NT2/D1 (cell line): ENCODE data around the gene NEMP2.

Experiments used
- DNase-seq: peaks from one replicate; pipeline ENCODE4 v3.0.0-alpha.2; 2011; ENCODE audit warnings: low read depth, low spot score
- H3K27me3 ChIP-seq: 2 replicates; pipeline ENCODE4 v1.6.0; 2011; ENCODE audit warnings: mild to moderate bottlenecking; ENCODE audit not compliant: insufficient read length, insufficient read depth
- H3K36me3 ChIP-seq: 2 replicates; pipeline ENCODE4 v1.6.1; 2011; ENCODE audit warnings: mild to moderate bottlenecking, low read length, mixed read lengths; ENCODE audit not compliant: insufficient read depth, insufficient read length
- H3K4me1 ChIP-seq: 2 replicates; pipeline ENCODE4 v1.5.1; 2011; ENCODE audit not compliant: insufficient read depth, insufficient read length
- H3K4me3 ChIP-seq: 2 replicates; pipeline ENCODE4 v1.5.1; 2011; ENCODE audit warnings: low read depth; ENCODE audit not compliant: insufficient read length
- H3K9ac ChIP-seq: 2 replicates; pipeline ENCODE4 v1.6.0; 2011; ENCODE audit warnings: low read depth; ENCODE audit not compliant: insufficient read length
- H3K9me3 ChIP-seq: 2 replicates; pipeline ENCODE4 v1.5.1; 2011; ENCODE audit warnings: mild to moderate bottlenecking, low read length; ENCODE audit not compliant: insufficient read depth
- SUZ12 ChIP-seq: IDR thresholded peaks from 2 replicates; pipeline ENCODE4 v1.6.1; 2011; ENCODE audit not compliant: insufficient read length, insufficient read depth; ENCODE audit errors: extremely low read depth
- YY1 ChIP-seq: IDR thresholded peaks from 2 replicates; pipeline ENCODE4 v1.6.1; 2011; ENCODE audit not compliant: insufficient read length, insufficient read depth
- ZNF274 ChIP-seq: IDR thresholded peaks from 2 replicates; pipeline ENCODE4 v1.6.1; 2011; ENCODE audit warnings: mild to moderate bottlenecking, low read depth, low read length

Gene NEMP2

DNA sequence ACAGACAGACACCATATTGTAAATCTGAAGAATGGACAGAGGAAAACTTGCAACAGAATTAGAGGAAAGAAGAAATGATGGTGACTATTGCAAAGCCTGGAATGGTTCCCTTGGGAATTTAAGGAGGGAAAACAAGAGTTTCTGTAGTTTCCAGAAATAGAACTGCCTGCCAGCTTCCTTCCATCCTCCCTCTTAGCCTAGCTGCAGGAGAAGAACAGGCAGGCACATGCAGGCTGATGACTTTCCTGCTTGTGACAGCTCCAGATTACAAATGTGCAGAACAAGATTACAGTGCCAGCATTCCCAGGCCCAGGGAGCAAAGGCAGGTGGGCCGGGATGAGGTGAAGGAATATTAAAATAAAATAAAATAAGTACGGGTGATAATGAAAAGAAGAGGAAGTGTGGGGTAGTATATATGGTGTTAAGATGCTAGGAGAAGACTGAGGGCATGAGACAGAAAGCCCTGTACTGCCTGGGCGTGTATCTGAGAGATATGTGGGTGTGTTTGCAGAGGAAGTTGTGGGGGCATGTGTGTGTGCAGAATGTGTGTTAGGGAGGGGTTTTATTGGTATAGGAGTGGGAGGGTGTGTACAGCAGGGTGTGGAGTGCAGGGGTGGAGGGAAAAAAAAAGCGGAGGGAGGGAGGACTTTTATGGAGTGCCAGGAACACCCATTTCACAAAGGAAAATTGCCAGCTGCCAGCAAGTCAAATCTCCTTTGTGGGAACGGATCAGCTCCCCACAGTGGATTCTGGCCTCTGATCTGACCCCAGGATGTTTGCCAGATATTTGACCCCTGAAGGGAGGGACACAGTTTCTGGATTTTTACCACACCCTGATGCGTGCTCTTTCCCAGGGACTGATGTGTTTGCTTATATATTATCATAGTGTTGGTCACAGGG lies 43.9 kb upstream of the NEMP2 start:
- TF ChIP-seq ZNF274, result no peak
- no peak for TF ChIP-seq SUZ12
- TF ChIP-seq YY1, result no peak
- no peak for DNase-seq
- Histone ChIP-seq H3K4me1 (no peaks in the 10 kb centered on the region), H3K36me3 (no peaks in the 10 kb centered on the region), H3K9ac (no peak overlapping the region), H3K27me3 (no peaks in the 10 kb centered on the region), H3K9me3 (no peaks in the 10 kb centered on the region), H3K4me3 (no peak overlapping the region)

- Histone ChIP-seq H3K27me3 (no peaks in the 10 kb centered on the region), H3K4me1 (no peaks in the 10 kb centered on the region), H3K9me3 (no peaks in the 10 kb centered on the region), H3K9ac (no peak overlapping the region), H3K36me3 (no peaks in the 10 kb centered on the region), H3K4me3 (no peak overlapping the region)
- no peak for DNase-seq
- no peak for TF ChIP-seq YY1
- TF ChIP-seq ZNF274, result no peak
- TF ChIP-seq SUZ12, result no peak
Observed at GRCh38 chr2:190576573-190576972, 42.1 kb upstream of the NEMP2 start.

DNA sequence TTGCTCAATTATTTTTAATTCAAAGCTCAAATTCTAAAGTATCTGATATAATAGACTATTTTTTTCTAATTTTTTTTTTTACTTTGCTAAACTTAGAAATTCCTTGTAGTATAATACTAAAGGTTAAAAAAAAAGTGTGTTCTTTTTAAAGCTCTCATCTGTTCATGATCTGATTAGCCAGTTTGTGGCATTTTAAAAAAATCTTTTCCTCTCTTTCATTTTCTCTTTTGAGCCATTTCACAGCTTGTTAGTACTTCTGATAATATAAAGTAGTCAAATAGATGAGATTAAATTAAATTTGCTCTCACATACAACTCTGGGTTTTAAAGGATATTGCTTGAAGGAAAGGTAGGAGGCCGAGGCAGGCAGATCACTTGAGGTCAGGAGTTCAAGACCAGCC lies 40.7 kb upstream of the NEMP2 start:
- H3K27me3 ChIP-seq, result no peaks in the 10 kb centered on the region
- TF ChIP-seq SUZ12 (no peak), YY1 (no peak), ZNF274 (no peak)
- H3K9me3 ChIP-seq, result no peaks in the 10 kb centered on the region
- DNase-seq, result no peak
- H3K9ac ChIP-seq, result no peak overlapping the region
- no peaks in the 10 kb centered on the region for H3K36me3 ChIP-seq
- peaks cover 3% of the 10 kb centered on the region for H3K4me1 ChIP-seq
- no peak overlapping the region for H3K4me3 ChIP-seq

DNA sequence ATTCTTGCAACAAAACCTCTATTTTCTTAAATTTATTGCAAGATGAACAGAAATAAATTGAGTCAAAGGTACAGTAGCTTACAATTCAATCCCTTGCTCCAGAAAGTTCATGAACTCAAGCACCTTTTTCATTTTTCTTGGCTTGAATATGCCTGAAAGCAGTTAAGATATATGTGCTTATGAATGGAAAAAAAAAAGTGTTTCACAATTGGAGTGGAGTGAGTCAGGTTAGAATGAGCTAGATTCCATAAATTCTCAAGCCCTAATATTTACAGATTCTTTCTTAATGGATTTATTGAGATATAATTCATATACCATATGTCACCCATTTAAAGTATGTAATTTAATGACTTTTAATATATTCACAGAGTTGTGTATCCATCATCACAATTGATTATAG lies 39.6 kb upstream of the NEMP2 start:
- DNase-seq, result no peak
- H3K36me3 ChIP-seq, result no peaks in the 10 kb centered on the region
- peaks cover 3% of the 10 kb centered on the region for H3K4me1 ChIP-seq
- H3K4me3 ChIP-seq, result no peak overlapping the region
- H3K9ac ChIP-seq, result no peak overlapping the region
- no peaks in the 10 kb centered on the region for H3K27me3 ChIP-seq
- TF ChIP-seq ZNF274 (no peak), YY1 (no peak), SUZ12 (no peak)
- H3K9me3 ChIP-seq, result no peaks in the 10 kb centered on the region

DNA sequence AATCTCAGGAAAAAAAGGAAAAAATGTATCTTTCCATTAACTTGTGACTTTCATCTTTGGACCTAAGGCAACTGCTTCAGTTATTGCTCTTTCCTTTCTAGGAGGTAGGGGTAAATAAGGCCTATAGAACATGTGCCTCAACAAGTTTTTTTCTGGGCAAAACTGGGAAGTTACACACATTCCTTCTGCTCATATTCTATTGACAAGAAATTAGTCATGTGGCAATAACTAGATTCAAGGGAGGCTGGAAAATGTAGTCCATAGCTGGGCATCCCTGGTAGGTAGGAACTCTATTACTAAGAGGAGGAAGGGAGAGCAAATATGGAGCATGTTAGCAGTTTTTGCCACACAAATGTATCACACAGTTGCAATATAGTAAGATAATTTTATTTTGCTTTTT lies 37.7 kb upstream of the NEMP2 start:
- no peak overlapping the region for H3K9ac ChIP-seq
- TF ChIP-seq YY1, result no peak
- TF ChIP-seq ZNF274, result no peak
- no peak for TF ChIP-seq SUZ12
- DNase-seq, result no peak

DNA sequence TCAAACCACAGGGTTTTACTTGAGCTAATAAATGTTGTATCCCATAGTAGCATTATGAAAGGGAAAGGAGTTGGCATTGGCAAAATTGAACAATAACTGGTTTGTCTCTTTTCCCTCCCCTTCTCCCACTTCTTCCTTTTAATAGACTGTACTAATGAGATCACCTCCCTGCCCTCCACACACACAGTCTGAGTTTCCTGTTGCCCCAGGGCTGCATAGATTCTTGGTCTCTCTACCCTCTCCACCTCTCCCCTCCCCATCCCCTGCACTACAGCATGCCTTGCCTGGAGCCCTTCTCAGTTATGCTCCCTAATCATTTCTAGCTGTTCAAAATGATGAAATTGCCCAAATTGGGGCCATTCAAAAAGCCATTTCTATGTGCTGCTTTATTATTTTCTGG lies 37.2 kb upstream of the NEMP2 start:
- Histone ChIP-seq H3K9ac (no peak overlapping the region), H3K4me3 (no peak overlapping the region), H3K9me3 (peaks cover 12% of the 10 kb centered on the region), H3K36me3 (no peaks in the 10 kb centered on the region), H3K4me1 (peaks cover 3% of the 10 kb centered on the region), H3K27me3 (no peaks in the 10 kb centered on the region)
- DNase-seq, result no peak
- TF ChIP-seq YY1 (no peak), ZNF274 (no peak), SUZ12 (no peak)

More for the DNA sequence above, 37.7 kb upstream of the NEMP2 start:
- Histone ChIP-seq H3K27me3 (no peaks in the 10 kb centered on the region), H3K4me3 (no peak overlapping the region), H3K36me3 (no peaks in the 10 kb centered on the region), H3K4me1 (peaks cover 3% of the 10 kb centered on the region), H3K9me3 (peaks cover 10% of the 10 kb centered on the region)

DNA sequence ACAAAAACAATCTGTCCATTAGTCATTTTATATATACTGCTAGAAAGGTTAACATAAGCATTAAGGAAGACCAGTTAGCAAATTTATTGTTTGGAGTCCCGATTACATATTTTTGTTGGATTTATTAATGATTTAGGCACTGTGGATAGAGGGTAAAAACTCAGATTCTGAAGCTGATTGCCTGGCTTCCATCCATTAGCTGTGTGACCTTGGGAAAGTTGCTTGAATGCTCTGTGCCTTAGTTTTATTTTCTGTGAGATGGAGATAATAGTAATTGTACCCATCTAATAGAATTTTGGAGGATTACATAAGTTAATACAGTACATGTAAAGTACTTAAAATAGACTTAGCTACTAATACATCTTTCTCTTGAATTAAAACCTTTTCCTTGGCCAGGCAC lies 36.3 kb upstream of the NEMP2 start:
- Histone ChIP-seq H3K4me1 (peaks cover 3% of the 10 kb centered on the region), H3K9me3 (peaks cover 12% of the 10 kb centered on the region), H3K9ac (no peak overlapping the region), H3K27me3 (no peaks in the 10 kb centered on the region), H3K36me3 (no peaks in the 10 kb centered on the region), H3K4me3 (no peak overlapping the region)
- TF ChIP-seq ZNF274 (no peak), YY1 (no peak), SUZ12 (no peak)
- no peak for DNase-seq
